KMS-11 (cell line): Measurements from ENCODE around the gene NELL1.

ENCODE experiments used
- H2AFZ ChIP-seq: fragments of 200-600 bp; sonication (generic); 2 replicates; pipeline ENCODE4 v1.6.1; 2016; ENCODE audit warnings: antibody characterized with exemption, mixed run types, low read depth
- H3K27ac ChIP-seq: fragments of 200-600 bp; sonication (generic); 2 replicates; pipeline ENCODE4 v1.6.1; 2016; ENCODE audit warnings: mild to moderate bottlenecking, mixed run types
- H3K27me3 ChIP-seq: fragments of 200-600 bp; sonication (generic); 2 replicates; pipeline ENCODE4 v1.6.1; 2017; ENCODE audit warnings: mild to moderate bottlenecking, low read depth, mixed run types, moderate library complexity; ENCODE audit not compliant: insufficient read depth
- H3K36me3 ChIP-seq: fragments of 200-600 bp; sonication (generic); 2 replicates; pipeline ENCODE4 v1.6.1; 2017; ENCODE audit warnings: mild to moderate bottlenecking, mixed run types; ENCODE audit not compliant: insufficient read depth
- H3K4me1 ChIP-seq: fragments of 200-600 bp; sonication (generic); 2 replicates; pipeline ENCODE4 v1.6.1; 2016; ENCODE audit warnings: mild to moderate bottlenecking, low read depth, mixed run types; ENCODE audit not compliant: poor library complexity, severe bottlenecking
- H3K4me2 ChIP-seq: fragments of 200-600 bp; sonication (generic); 2 replicates; pipeline ENCODE4 v1.7.0; 2016; ENCODE audit warnings: mild to moderate bottlenecking, mixed run types
- H3K4me3 ChIP-seq: fragments of 200-600 bp; sonication (generic); IDR thresholded peaks from 2 replicates; pipeline ENCODE4 v1.6.1; 2017; ENCODE audit warnings: low read depth, low read length, mixed read lengths; ENCODE audit not compliant: insufficient read depth
- H3K79me2 ChIP-seq: fragments of 200-600 bp; sonication (generic); 2 replicates; pipeline ENCODE4 v1.6.1; 2016; ENCODE audit warnings: low read depth, mixed run types; ENCODE audit not compliant: insufficient read depth
- H3K9ac ChIP-seq: fragments of 200-600 bp; sonication (generic); 2 replicates; pipeline ENCODE4 v1.6.1; 2016; ENCODE audit warnings: mild to moderate bottlenecking, mixed run types
- H4K20me1 ChIP-seq: fragments of 200-600 bp; sonication (generic); 2 replicates; pipeline ENCODE4 v1.6.1; 2016; ENCODE audit warnings: mild to moderate bottlenecking, mixed run types; ENCODE audit not compliant: insufficient read depth
- CTCF ChIP-seq: fragments of 200-600 bp; sonication (generic); conservative IDR thresholded peaks from 2 replicates; pipeline ENCODE4 v1.6.1; 2017; ENCODE audit warnings: low read depth, mild to moderate bottlenecking, antibody characterized with exemption, low read length, moderate library complexity, mixed read lengths

The NELL1 gene

GRCh38 chr11:21048626-21049025, 379.2 kb downstream of the NELL1 start:
- Histone ChIP-seq H3K79me2 (no peaks in the 10 kb centered on the region), H3K4me1 (no peaks in the 10 kb centered on the region), H3K4me3 (no peak overlapping the region), H2AFZ (no peak overlapping the region), H3K4me2 (no peak overlapping the region), H3K9ac (no peak overlapping the region), H3K27ac (no peak overlapping the region), H3K27me3 (no peaks in the 10 kb centered on the region), H4K20me1 (no peaks in the 10 kb centered on the region), H3K36me3 (no peaks in the 10 kb centered on the region)
- no peak for TF ChIP-seq CTCF

- TF ChIP-seq CTCF, result no peak
- Histone ChIP-seq H3K79me2 (no peaks in the 10 kb centered on the region), H3K27me3 (no peaks in the 10 kb centered on the region), H3K36me3 (no peaks in the 10 kb centered on the region), H3K4me2 (no peak overlapping the region), H3K4me1 (no peaks in the 10 kb centered on the region), H4K20me1 (no peaks in the 10 kb centered on the region), H2AFZ (no peak overlapping the region), H3K4me3 (no peak overlapping the region), H3K9ac (no peak overlapping the region), H3K27ac (no peak overlapping the region)
These were observed 384.1 kb downstream of the NELL1 start for GRCh38 chr11:21053466-21053865.

- no peak overlapping the region for H3K27ac ChIP-seq
- no peaks in the 10 kb centered on the region for H3K4me1 ChIP-seq
- no peak overlapping the region for H3K4me3 ChIP-seq
- H2AFZ ChIP-seq, result no peak overlapping the region
- no peaks in the 10 kb centered on the region for H4K20me1 ChIP-seq
- TF ChIP-seq CTCF, result no peak
- H3K36me3 ChIP-seq, result no peaks in the 10 kb centered on the region
- no peaks in the 10 kb centered on the region for H3K27me3 ChIP-seq
- no peak overlapping the region for H3K4me2 ChIP-seq
- no peaks in the 10 kb centered on the region for H3K79me2 ChIP-seq
- H3K9ac ChIP-seq, result no peak overlapping the region
These were observed 387.3 kb downstream of the NELL1 start for GRCh38 chr11:21056644-21057043.

- Histone ChIP-seq H3K4me3 (no peak overlapping the region), H3K9ac (no peak overlapping the region), H3K79me2 (no peaks in the 10 kb centered on the region), H3K36me3 (no peaks in the 10 kb centered on the region), H3K27me3 (no peaks in the 10 kb centered on the region), H3K27ac (no peak overlapping the region), H3K4me1 (no peaks in the 10 kb centered on the region), H2AFZ (no peak overlapping the region), H4K20me1 (no peaks in the 10 kb centered on the region), H3K4me2 (no peak overlapping the region)
- no peak for TF ChIP-seq CTCF
These were observed 390.5 kb downstream of the NELL1 start for GRCh38 chr11:21059879-21060278.

- Histone ChIP-seq H3K4me1 (no peaks in the 10 kb centered on the region), H3K4me3 (no peak overlapping the region), H3K4me2 (peak overlapping the region; percentile 43)
These were observed 396.6 kb downstream of the NELL1 start for GRCh38 chr11:21066030-21066429.

More at GRCh38 chr11:21066030-21066429, 396.6 kb downstream of the NELL1 start:
- Histone ChIP-seq H2AFZ (peak overlapping the region; percentile 42; the same call in 1 of the 2 replicates), H3K79me2 (no peaks in the 10 kb centered on the region), H3K27me3 (no peaks in the 10 kb centered on the region), H3K9ac (no peak overlapping the region), H4K20me1 (no peaks in the 10 kb centered on the region), H3K36me3 (no peaks in the 10 kb centered on the region), H3K27ac (no peak overlapping the region)
- TF ChIP-seq CTCF, result no peak
